ENCODE measurements around the gene PRRG1. TPM values are rescaled to one million over a fixed set of nuclear protein-coding genes. Genes with fewer than 3 reads are reported as not detected.

Gene PRRG1
- 6.6 to 9.3 TPM (median 7.4 TPM) in 5 replicates for total RNA-seq (2022; extraction: Qiagen RNA extraction; ENCODE audit: low read depth)

GRCh38 chrX:37349221-37350033, at the start of gene PRRG1:
Gene PRRG1 (plus strand): TSS chrX:37349364. CDS start chrX:37406250, 56,886 bp downstream.

Other genes starting within 250 kb of the PRRG1 start
- 0.01 TPM in 1 of 5 replicates, not detected in the others for gene LANCL3, start 222.3 kb downstream of the PRRG1 start, total RNA-seq (2022; extraction: Qiagen RNA extraction; ENCODE audit: low read depth)

Data from A549 treated with DMSO at 1 μM for 4 hours (cell line).